Adipocyte (in vitro differentiated cells): ENCODE data around the gene CHST12.
"Not testable (repeated sequence)": the region's sequence is repeated elsewhere in the genome, so short reads cannot be mapped to it uniquely, and the experiment has no call there.

Source experiments
- DNase-seq: peaks from one replicate; pipeline ENCODE4 v3.0.0-alpha.2; 2015; ENCODE audit warnings: low read depth
- H3K27me3 ChIP-seq: replicated peaks from 2 replicates; pipeline ENCODE4 v1.7.0; 2013; ENCODE audit warnings: mild to moderate bottlenecking, low read length, moderate library complexity; ENCODE audit not compliant: control insufficient read depth, insufficient read depth
- H3K36me3 ChIP-seq: 2 replicates; pipeline ENCODE4 v1.7.0; 2013; ENCODE audit warnings: low read length, mild to moderate bottlenecking, moderate library complexity; ENCODE audit not compliant: control insufficient read depth, insufficient read depth, severe bottlenecking
- H3K4me1 ChIP-seq: 2 replicates; pipeline ENCODE4 v1.7.0; 2013; ENCODE audit warnings: mild to moderate bottlenecking, low read length, moderate library complexity; ENCODE audit not compliant: control insufficient read depth, insufficient read depth
- H3K4me3 ChIP-seq: 2 replicates; pipeline ENCODE4 v1.7.0; 2013; ENCODE audit warnings: mild to moderate bottlenecking, low read length, moderate library complexity
- H3K9ac ChIP-seq: 2 replicates; pipeline ENCODE4 v1.7.0; 2013; ENCODE audit warnings: mild to moderate bottlenecking, low read length, moderate library complexity
- H3K9me3 ChIP-seq: 2 replicates; pipeline ENCODE4 v1.7.0; 2013; ENCODE audit warnings: mild to moderate bottlenecking, low read length, moderate library complexity; ENCODE audit not compliant: control insufficient read depth

CHST12 gene

GRCh38 chr7:2362385-2363088 is 40.9 kb upstream of the CHST12 start:
- no peak overlapping the region for H3K9ac ChIP-seq
- H3K36me3 ChIP-seq = peaks cover 67% of the 10 kb centered on the region
- H3K9me3 ChIP-seq = no peaks in the 10 kb centered on the region
- peaks cover 27% of the 10 kb centered on the region for H3K4me1 ChIP-seq
- no peaks in the 10 kb centered on the region for H3K27me3 ChIP-seq
- no peak for DNase-seq
- H3K4me3 ChIP-seq = no peak overlapping the region

- H3K4me1 ChIP-seq = no peaks in the 10 kb centered on the region
- DNase-seq = no peak
- H3K4me3 ChIP-seq = no peak overlapping the region
- no peaks in the 10 kb centered on the region for H3K9me3 ChIP-seq
- H3K9ac ChIP-seq = no peak overlapping the region
- H3K36me3 ChIP-seq = peaks cover 98% of the 10 kb centered on the region
- no peaks in the 10 kb centered on the region for H3K27me3 ChIP-seq
Observed at GRCh38 chr7:2369139-2369538, 34.3 kb upstream of the CHST12 start.

GRCh38 chr7:2371329-2371728 is 32.1 kb upstream of the CHST12 start:
- H3K9me3 ChIP-seq = no peaks in the 10 kb centered on the region
- H3K4me1 ChIP-seq = no peaks in the 10 kb centered on the region
- no peak overlapping the region for H3K9ac ChIP-seq
- H3K27me3 ChIP-seq = no peaks in the 10 kb centered on the region
- peaks cover 98% of the 10 kb centered on the region for H3K36me3 ChIP-seq
- no peak for DNase-seq
- H3K4me3 ChIP-seq = no peak overlapping the region

- Histone ChIP-seq H3K27me3 (no peaks in the 10 kb centered on the region), H3K36me3 (peaks cover 97% of the 10 kb centered on the region), H3K9me3 (no peaks in the 10 kb centered on the region), H3K4me3 (no peak overlapping the region), H3K4me1 (no peaks in the 10 kb centered on the region), H3K9ac (no peak overlapping the region)
- no peak for DNase-seq
Observed at GRCh38 chr7:2372724-2373123, 30.7 kb upstream of the CHST12 start.

GRCh38 chr7:2373124-2373556 is 30.3 kb upstream of the CHST12 start:
- Histone ChIP-seq H3K4me3 (no peak overlapping the region), H3K9ac (no peak overlapping the region), H3K27me3 (no peaks in the 10 kb centered on the region), H3K36me3 (peaks cover 93% of the 10 kb centered on the region), H3K4me1 (no peaks in the 10 kb centered on the region), H3K9me3 (no peaks in the 10 kb centered on the region)
- no peak for DNase-seq

- no peak overlapping the region for H3K4me3 ChIP-seq
- no peaks in the 10 kb centered on the region for H3K4me1 ChIP-seq
- no peaks in the 10 kb centered on the region for H3K27me3 ChIP-seq
- no peak for DNase-seq
- peaks cover 90% of the 10 kb centered on the region for H3K36me3 ChIP-seq
- no peaks in the 10 kb centered on the region for H3K9me3 ChIP-seq
- no peak overlapping the region for H3K9ac ChIP-seq
Observed at GRCh38 chr7:2373646-2374045, 29.8 kb upstream of the CHST12 start.

- no peak overlapping the region for H3K4me3 ChIP-seq
- no peaks in the 10 kb centered on the region for H3K4me1 ChIP-seq
- H3K36me3 ChIP-seq = peaks cover 90% of the 10 kb centered on the region
- H3K9ac ChIP-seq = no peak overlapping the region
- DNase-seq = no peak
- no peaks in the 10 kb centered on the region for H3K27me3 ChIP-seq
- no peaks in the 10 kb centered on the region for H3K9me3 ChIP-seq
Observed at GRCh38 chr7:2374401-2374800, 29.0 kb upstream of the CHST12 start.

- Histone ChIP-seq H3K4me3 (no peak overlapping the region), H3K36me3 (peaks cover 90% of the 10 kb centered on the region), H3K9ac (no peak overlapping the region), H3K4me1 (no peaks in the 10 kb centered on the region), H3K27me3 (no peaks in the 10 kb centered on the region), H3K9me3 (no peaks in the 10 kb centered on the region)
- DNase-seq = no peak
Observed at GRCh38 chr7:2374830-2375728, 28.3 kb upstream of the CHST12 start.

GRCh38 chr7:2376351-2377154 is 26.9 kb upstream of the CHST12 start:
- DNase-seq = no peak
- Histone ChIP-seq H3K4me3 (no peak overlapping the region), H3K36me3 (peaks cover 90% of the 10 kb centered on the region), H3K9ac (no peak overlapping the region), H3K27me3 (no peaks in the 10 kb centered on the region), H3K4me1 (no peaks in the 10 kb centered on the region), H3K9me3 (no peaks in the 10 kb centered on the region)

- H3K9ac ChIP-seq, H3K27me3 ChIP-seq, H3K4me3 ChIP-seq, H3K4me1 ChIP-seq, DNase-seq, H3K9me3 ChIP-seq: not testable (repeated sequence)
- peaks cover 87% of the 10 kb centered on the region for H3K36me3 ChIP-seq
Observed at GRCh38 chr7:2377492-2377891, 25.9 kb upstream of the CHST12 start.

- H3K9ac ChIP-seq, H3K4me1 ChIP-seq, H3K27me3 ChIP-seq, H3K4me3 ChIP-seq, H3K9me3 ChIP-seq, DNase-seq: not testable (repeated sequence)
- peaks cover 85% of the 10 kb centered on the region for H3K36me3 ChIP-seq
Observed at GRCh38 chr7:2378125-2378524, 25.3 kb upstream of the CHST12 start.
